Transverse colon (tissue), 4 donors: Measurements from ENCODE around the gene EPHB2. TPM values are rescaled to one million over a fixed set of nuclear protein-coding genes. Genes with fewer than 3 reads are reported as not detected.

ENCODE experiments used
- DNase-seq: peaks from one replicate; pipeline ENCODE4 v3.0.0-alpha.2; 2019
- H3K27ac ChIP-seq, 4 donors: fragments of 200-600 bp; sonication (generic); 2 replicates each; pipeline ENCODE4 v1.5.1; 2016 to 2018; ENCODE audit warnings: inconsistent platforms in 4 of 4
- H3K27me3 ChIP-seq: fragments of 200-600 bp; sonication (generic); 2 replicates; pipeline ENCODE4 v1.5.1; 2017; ENCODE audit warnings: inconsistent platforms
- H3K36me3 ChIP-seq, 4 donors: fragments of 200-600 bp; sonication (generic); 2 replicates each; pipeline ENCODE4 v1.5.1; 2017 to 2019; ENCODE audit warnings: inconsistent platforms in 4 of 4
- H3K4me1 ChIP-seq, 4 donors: fragments of 200-600 bp; sonication (generic); 2 replicates each; pipeline ENCODE4 v1.5.1; 2017 to 2020; ENCODE audit warnings: inconsistent platforms in 4 of 4
- H3K4me3 ChIP-seq, 4 donors: fragments of 200-600 bp; sonication (generic); 1 replicate in 1 of 4; 2 replicates in 3 of 4; pipeline versions ENCODE4 v1.5.1 to v1.6.1; 2017 to 2019; ENCODE audit warnings: inconsistent platforms in 4 of 4
- H3K9me3 ChIP-seq, 2 donors: fragments of 200-600 bp; sonication (generic); 2 replicates each; pipeline ENCODE4 v1.5.1; 2017 to 2019; ENCODE audit warnings: inconsistent platforms in 2 of 2
- CTCF ChIP-seq, 5 experiments: fragments of 200-600 bp in 3 of 5; fragments of 450-650 bp in 2 of 5; sonication (generic) in 3 of 5; IDR thresholded peaks; 1 replicate in 2 of 5; 2 replicates in 3 of 5; pipeline ENCODE4 v1.5.1; 2016 to 2017; ENCODE audit warnings: antibody characterized with exemption in 5 of 5, inconsistent platforms in 3 of 5, mild to moderate bottlenecking in 2 of 5, moderate library complexity in 1 of 5
- EP300 ChIP-seq: sonication (generic); formaldehyde crosslinking; IDR thresholded peaks from one replicate; pipeline ENCODE4 v1.6.1; 2017; ENCODE audit warnings: antibody characterized with exemption, low read depth
- POLR2A ChIP-seq: fragments of 450-650 bp; IDR thresholded peaks from one replicate; pipeline ENCODE4 v1.6.1; 2016; ENCODE audit warnings: antibody characterized with exemption, mild to moderate bottlenecking, moderate library complexity
- POLR2AphosphoS5 ChIP-seq, 3 donors: sonication (generic); formaldehyde crosslinking; IDR thresholded peaks; one replicate each; pipeline ENCODE4 v1.6.1; 2016; ENCODE audit warnings: antibody characterized with exemption in 3 of 3
- WGBS, 2 donors: methylation state at CpG; one replicate each; pipeline ENCODE4 v1.1.5; 2018; ENCODE audit warnings: low coverage in 1 of 2; 5-methylcytosine and 5-hydroxymethylcytosine counted together
- in situ Hi-C, 4 donors: fragments of 200-750 bp; cut with MboI; loops; one replicate each; pipeline versions ENCODE4 v1.15.0 to v1.15.1; 2017; ENCODE audit warnings: low sequenced_read_pairs in 3 of 4, low pct_ligation_motif_present in 1 of 4, low pct_unique_long_range_greater_than_20kb in 1 of 4
- intact Hi-C: fragments of 100-400 bp; cut with DNase I; formaldehyde crosslinking; loops from one replicate; pipeline ENCODE4 v1.15.1; 2023; ENCODE audit warnings: low total_unique reads
- total RNA-seq, 4 donors: library from RNA; depleted of rRNA; stranded (reverse); fragments of >200 nt; gene quantifications; one replicate each; pipeline ENCODE4 v1.1.0, GENCODE V29; 2016

Gene EPHB2
- total RNA-seq, 4 donors from 2014 or later, result 3.0 to 152 (median 27.9) TPM

GRCh38 chr1:22728751-22729399 is 18.2 kb downstream of the EPHB2 start:
- no peak for DNase-seq

DNA sequence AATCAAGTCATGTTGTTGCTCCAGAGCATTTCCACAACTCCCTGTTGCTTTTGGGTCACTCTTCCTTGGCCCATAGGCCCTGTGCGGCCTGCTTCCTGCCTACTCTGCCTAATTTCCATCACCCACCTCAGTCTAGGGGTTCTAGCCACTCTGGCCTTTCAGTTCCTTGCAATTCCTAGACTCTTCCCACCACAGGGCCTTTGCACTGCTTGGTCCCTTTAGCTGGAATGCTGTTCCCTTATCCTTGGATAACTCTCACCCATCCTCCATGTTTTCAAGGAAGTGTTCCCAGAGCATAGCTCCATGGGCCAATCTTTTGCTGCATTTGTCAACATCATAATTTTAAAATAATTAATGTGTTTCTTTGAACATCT is 18.7 kb downstream of the EPHB2 start:
- Histone ChIP-seq H3K36me3 (no peaks in the 10 kb centered on the region), H3K9me3 (no peaks in the 10 kb centered on the region), H3K27ac (no peak overlapping the region), H3K4me1 (peaks cover 0 to 12% (median 2%) of the 10 kb centered on the region in 4 donors), H3K27me3 (no peaks in the 10 kb centered on the region), H3K4me3 (no peak overlapping the region)
- intact Hi-C loops, result no loop called here
- DNase-seq, result no peak
- in situ Hi-C loops, result no loop called here
- TF ChIP-seq CTCF (IDR thresholded peaks at IDR 0.05) (no peak), POLR2A (no peak), EP300 (no peak), POLR2AphosphoS5 (IDR thresholded peaks at IDR 0.05) (no peak)
- 93 to 100% methylated on average over 1 of the region's 1 CpG for WGBS, 2 donors

More at GRCh38 chr1:22728751-22729399, 18.2 kb downstream of the EPHB2 start:
- 36% methylated on average over 14 of the region's 14 CpGs; no CpG with 5 or more reads in 1 of the 2 donors for WGBS, 2 donors
- no peaks in the 10 kb centered on the region for H3K9me3 ChIP-seq
- H3K4me3 ChIP-seq, result no peak overlapping the region
- no peak overlapping the region for H3K27ac ChIP-seq
- H3K36me3 ChIP-seq, result no peaks in the 10 kb centered on the region
- no peak for TF ChIP-seq EP300
- no peak for TF ChIP-seq CTCF (IDR thresholded peaks at IDR 0.05)
- peak in 1 of 3 donors; percentile 20 for TF ChIP-seq POLR2AphosphoS5 (IDR thresholded peaks at IDR 0.05)
- TF ChIP-seq POLR2A, result no peak
- intact Hi-C loops, result no loop called here
- in situ Hi-C loops, result no loop called here
- peaks cover 0 to 12% (median 2%) of the 10 kb centered on the region in 4 donors for H3K4me1 ChIP-seq
- no peaks in the 10 kb centered on the region for H3K27me3 ChIP-seq

DNA sequence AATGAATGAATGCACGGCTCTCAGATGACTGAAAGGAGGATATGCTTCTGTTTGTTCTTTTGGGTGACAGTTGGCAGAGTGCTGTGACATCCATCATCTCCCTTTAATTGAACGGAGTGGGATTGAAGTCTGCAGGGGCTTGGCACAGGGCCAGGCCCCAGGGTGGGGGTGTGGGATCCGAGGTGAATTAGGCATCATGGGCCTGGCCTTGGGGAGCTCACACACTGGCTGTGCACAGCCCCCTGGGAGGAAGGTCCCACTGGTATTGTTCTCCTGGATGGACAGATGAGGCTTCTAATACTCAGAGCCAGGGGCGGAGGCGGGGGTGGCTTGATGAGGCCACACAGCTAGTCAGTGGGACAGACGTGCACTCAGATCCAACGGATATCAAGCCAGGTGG is 19.3 kb downstream of the EPHB2 start:
- Histone ChIP-seq H3K9me3 (no peaks in the 10 kb centered on the region), H3K4me1 (peaks cover 0 to 12% (median 2%) of the 10 kb centered on the region in 4 donors), H3K27me3 (no peaks in the 10 kb centered on the region), H3K36me3 (no peaks in the 10 kb centered on the region), H3K27ac (no peak overlapping the region), H3K4me3 (no peak overlapping the region)
- intact Hi-C loops, result no loop called here
- DNase-seq, result no peak
- in situ Hi-C loops, result no loop called here
- no peak for TF ChIP-seq EP300
- 56 to 67% methylated on average over 1 to 7 of the region's 7 CpGs for WGBS, 2 donors

GRCh38 chr1:22731924-22732720 is 21.5 kb downstream of the EPHB2 start:
- Histone ChIP-seq H3K27me3 (no peaks in the 10 kb centered on the region), H3K36me3 (no peaks in the 10 kb centered on the region), H3K27ac (no peak overlapping the region), H3K4me3 (no peak overlapping the region), H3K4me1 (peaks cover 0 to 12% (median 2%) of the 10 kb centered on the region in 4 donors), H3K9me3 (no peaks in the 10 kb centered on the region)
- in situ Hi-C loops, result no loop called here
- TF ChIP-seq CTCF (IDR thresholded peaks at IDR 0.05) (peak in 2 of 5 experiments; percentile 25 to 34), POLR2AphosphoS5 (IDR thresholded peaks at IDR 0.05) (no peak), EP300 (no peak), POLR2A (no peak)
- 74 to 80% methylated on average over 9 to 12 of the region's 12 CpGs for WGBS, 2 donors
- intact Hi-C loops, result no loop called here
- no peak for DNase-seq
